PC-3 (cell line): Measurements from ENCODE around the gene ERI3. TPM values are rescaled to one million over a fixed set of nuclear protein-coding genes. Genes with fewer than 3 reads are reported as not detected.

Experiments
- ATAC-seq: fragments of 200-7000 bp; cut with Tn5 transposase; 2 replicates; pipeline ENCODE4 v1.9.1; 2020; ENCODE audit warnings: mild to moderate bottlenecking, moderate library complexity
- BruUV-seq: library from RNA; stranded (reverse); fragments of 400-500 nt; replicated peaks from 2 replicates; lab custom pipeline; 2021; lab: Mats Ljungman, UMichigan
- CTCF ChIA-PET: fragments of 300-600 bp; sonication (Branson Sonifier 250); formaldehyde crosslinking; loops from one replicate; lab custom pipeline; 2022; ENCODE audit warnings: antibody characterized with exemption; lab: Charles Lee
- POLR2A ChIA-PET: fragments of 300-600 bp; sonication (Branson Sonifier 250); formaldehyde crosslinking; loops from one replicate; lab custom pipeline; 2022; ENCODE audit warnings: antibody characterized with exemption; ENCODE audit not compliant: unreplicated experiment; lab: Charles Lee
- DNase-seq: peaks from one replicate; pipeline ENCODE4 v3.0.0-alpha.2; 2015
- H2AFZ ChIP-seq: fragments of 300-600 bp; sonication (generic); 2 replicates; pipeline ENCODE4 v1.6.0; 2016; ENCODE audit warnings: antibody characterized with exemption, low read length
- H3F3A ChIP-seq: fragments of 300-600 bp; sonication (generic); one replicate; pipeline ENCODE4 v1.6.0; 2017; ENCODE audit warnings: antibody characterized with exemption, low read length, control low read depth, mild to moderate bottlenecking; ENCODE audit not compliant: unreplicated experiment
- H3K27ac ChIP-seq: fragments of 300-600 bp; sonication (generic); 2 replicates; pipeline ENCODE4 v1.5.1; 2016; ENCODE audit warnings: mild to moderate bottlenecking, low read length
- H3K27me3 ChIP-seq: fragments of 300-600 bp; sonication (generic); 2 replicates; pipeline ENCODE4 v1.6.1; 2016; ENCODE audit warnings: low read length, mixed read lengths
- H3K36me3 ChIP-seq: fragments of 300-600 bp; sonication (generic); 2 replicates; pipeline ENCODE4 v1.6.1; 2016; ENCODE audit warnings: low read depth, mixed run types, low read length, mixed read lengths
- H3K4me1 ChIP-seq: fragments of 300-600 bp; sonication (generic); 2 replicates; pipeline ENCODE4 v1.5.1; 2016; ENCODE audit warnings: low read length; ENCODE audit not compliant: insufficient read depth
- H3K4me2 ChIP-seq: fragments of 300-600 bp; sonication (generic); 2 replicates; pipeline ENCODE4 v1.6.0; 2016; ENCODE audit warnings: low read length
- H3K4me3 ChIP-seq: fragments of 300-600 bp; sonication (generic); 2 replicates; pipeline ENCODE4 v1.5.1; 2016; ENCODE audit warnings: mild to moderate bottlenecking, low read length, mixed read lengths
- H3K79me2 ChIP-seq: fragments of 300-600 bp; sonication (generic); 2 replicates; pipeline ENCODE4 v1.6.1; 2017; ENCODE audit warnings: low read length, mixed read lengths
- H3K9ac ChIP-seq: fragments of 300-600 bp; sonication (generic); 2 replicates; pipeline ENCODE4 v1.6.0; 2016; ENCODE audit warnings: mild to moderate bottlenecking, low read length
- H3K9me2 ChIP-seq: fragments of 300-600 bp; sonication (generic); replicated peaks from 2 replicates; pipeline ENCODE4 v1.6.1; 2016; ENCODE audit warnings: mixed run types, low read length, mixed read lengths
- H3K9me3 ChIP-seq: fragments of 300-600 bp; sonication (generic); 2 replicates; pipeline ENCODE4 v1.6.1; 2016; ENCODE audit warnings: low read length, mixed read lengths
- H4K20me1 ChIP-seq: fragments of 300-600 bp; sonication (generic); 2 replicates; pipeline ENCODE4 v1.6.1; 2016; ENCODE audit warnings: low read length, mixed read lengths
- EZH2 ChIP-seq: fragments of 300-600 bp; sonication (generic); IDR thresholded peaks from one replicate; pipeline ENCODE4 v1.6.1; 2017; ENCODE audit warnings: antibody characterized with exemption, mild to moderate bottlenecking, low read length; ENCODE audit not compliant: unreplicated experiment
- EZH2phosphoT487 ChIP-seq: fragments of 300-600 bp; sonication (generic); IDR thresholded peaks from 2 replicates; pipeline ENCODE4 v1.6.1; 2018; ENCODE audit warnings: mild to moderate bottlenecking, antibody characterized with exemption, low read length, borderline replicate concordance
- intact Hi-C: fragments of 100-400 bp; cut with micrococcal nuclease; formaldehyde crosslinking; loops from 2 replicates; pipeline ENCODE4 v1.9.0; 2023
- total RNA-seq: library from RNA; depleted of rRNA; stranded (reverse); fragments of >200 nt; gene quantifications from 2 replicates; pipeline ENCODE4 v1.2.3, GENCODE V29; 2014
- TF ChIP-seq, protein P1 (sequence below): fragments of 300-600 bp; sonication (generic); conservative IDR thresholded peaks from 2 replicates; pipeline ENCODE4 v1.5.1; 2017; ENCODE audit warnings: antibody characterized with exemption, low read depth, mild to moderate bottlenecking, low read length

Gene ERI3
- total RNA-seq, 1 experiment from 2014 or later, result 138 TPM

DNA sequence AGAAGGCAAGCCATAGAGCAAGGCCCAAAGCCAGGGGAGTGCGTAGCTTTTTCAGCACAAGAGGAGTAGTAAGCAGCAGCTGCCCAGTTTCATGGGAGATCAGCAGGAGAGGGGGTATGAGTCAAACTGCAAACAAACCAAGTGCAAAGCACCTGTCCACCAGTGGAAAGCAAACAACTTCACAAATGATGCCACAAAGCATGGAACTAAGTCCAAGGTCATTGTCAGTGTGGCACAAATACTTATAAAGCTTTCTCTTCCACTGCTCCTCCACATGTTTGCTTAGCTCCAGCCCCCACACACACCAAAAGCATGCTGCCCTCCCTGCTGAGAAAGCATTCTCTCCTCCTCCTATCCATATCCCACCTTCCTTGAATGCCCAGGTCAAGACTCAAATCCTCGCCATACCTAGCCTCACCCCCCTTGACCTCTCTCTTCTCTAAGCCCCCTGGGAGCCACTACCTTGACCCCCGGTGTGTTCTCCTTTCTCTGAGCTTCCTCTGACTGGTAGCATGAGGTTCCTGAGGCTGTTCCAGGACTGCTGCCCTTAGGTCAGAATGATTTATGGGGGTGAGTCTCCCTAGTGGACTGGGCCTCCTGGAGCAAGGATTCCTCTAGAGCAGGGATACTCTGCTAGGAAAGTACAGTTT lies 71.4 kb downstream of the ERI3 start:
- H3K9me2 ChIP-seq, result no peaks in the 10 kb centered on the region
- H3K4me3 ChIP-seq, result no peak overlapping the region
- H2AFZ ChIP-seq, result no peak overlapping the region
- CTCF ChIA-PET, result interaction anchor here (0.6 kb wide), 1 partner anchor 81 kb away, joined by 3 read pairs; no protein-coding TSS in a partner anchor
- H3K4me2 ChIP-seq, result peak overlapping the region; percentile 47
- H3K79me2 ChIP-seq, result no peaks in the 10 kb centered on the region
- peaks cover 18% of the 10 kb centered on the region for H3K4me1 ChIP-seq
- no peaks in the 10 kb centered on the region for H3F3A ChIP-seq
- POLR2A ChIA-PET, result no interaction called here
- H3K9me3 ChIP-seq, result no peaks in the 10 kb centered on the region
- intact Hi-C loops, result loop anchor here (2.0 to 5.0 kb wide), 2 partner anchors 43 to 44 kb away; no protein-coding TSS in a partner anchor
- no peaks in the 10 kb centered on the region for H3K27me3 ChIP-seq
- H3K9ac ChIP-seq, result peak overlapping the region; percentile 31; the same call in 1 of the 2 replicates
- 0 out of 2 replicates have a peak, but pooled peaks cover 3% of the 10 kb centered on the region for H4K20me1 ChIP-seq
- BruUV-seq, result no TSS peak
- ATAC-seq (peak; percentile 98), DNase-seq (peak; percentile 78)
- peak overlapping the region; percentile 72 for H3K27ac ChIP-seq
- TF ChIP-seq, protein P1, sequence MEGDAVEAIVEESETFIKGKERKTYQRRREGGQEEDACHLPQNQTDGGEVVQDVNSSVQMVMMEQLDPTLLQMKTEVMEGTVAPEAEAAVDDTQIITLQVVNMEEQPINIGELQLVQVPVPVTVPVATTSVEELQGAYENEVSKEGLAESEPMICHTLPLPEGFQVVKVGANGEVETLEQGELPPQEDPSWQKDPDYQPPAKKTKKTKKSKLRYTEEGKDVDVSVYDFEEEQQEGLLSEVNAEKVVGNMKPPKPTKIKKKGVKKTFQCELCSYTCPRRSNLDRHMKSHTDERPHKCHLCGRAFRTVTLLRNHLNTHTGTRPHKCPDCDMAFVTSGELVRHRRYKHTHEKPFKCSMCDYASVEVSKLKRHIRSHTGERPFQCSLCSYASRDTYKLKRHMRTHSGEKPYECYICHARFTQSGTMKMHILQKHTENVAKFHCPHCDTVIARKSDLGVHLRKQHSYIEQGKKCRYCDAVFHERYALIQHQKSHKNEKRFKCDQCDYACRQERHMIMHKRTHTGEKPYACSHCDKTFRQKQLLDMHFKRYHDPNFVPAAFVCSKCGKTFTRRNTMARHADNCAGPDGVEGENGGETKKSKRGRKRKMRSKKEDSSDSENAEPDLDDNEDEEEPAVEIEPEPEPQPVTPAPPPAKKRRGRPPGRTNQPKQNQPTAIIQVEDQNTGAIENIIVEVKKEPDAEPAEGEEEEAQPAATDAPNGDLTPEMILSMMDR, result no peak
- TF ChIP-seq EZH2 (no peak), EZH2phosphoT487 (no peak)
- H3K36me3 ChIP-seq, result peaks cover 16% of the 10 kb centered on the region

DNA sequence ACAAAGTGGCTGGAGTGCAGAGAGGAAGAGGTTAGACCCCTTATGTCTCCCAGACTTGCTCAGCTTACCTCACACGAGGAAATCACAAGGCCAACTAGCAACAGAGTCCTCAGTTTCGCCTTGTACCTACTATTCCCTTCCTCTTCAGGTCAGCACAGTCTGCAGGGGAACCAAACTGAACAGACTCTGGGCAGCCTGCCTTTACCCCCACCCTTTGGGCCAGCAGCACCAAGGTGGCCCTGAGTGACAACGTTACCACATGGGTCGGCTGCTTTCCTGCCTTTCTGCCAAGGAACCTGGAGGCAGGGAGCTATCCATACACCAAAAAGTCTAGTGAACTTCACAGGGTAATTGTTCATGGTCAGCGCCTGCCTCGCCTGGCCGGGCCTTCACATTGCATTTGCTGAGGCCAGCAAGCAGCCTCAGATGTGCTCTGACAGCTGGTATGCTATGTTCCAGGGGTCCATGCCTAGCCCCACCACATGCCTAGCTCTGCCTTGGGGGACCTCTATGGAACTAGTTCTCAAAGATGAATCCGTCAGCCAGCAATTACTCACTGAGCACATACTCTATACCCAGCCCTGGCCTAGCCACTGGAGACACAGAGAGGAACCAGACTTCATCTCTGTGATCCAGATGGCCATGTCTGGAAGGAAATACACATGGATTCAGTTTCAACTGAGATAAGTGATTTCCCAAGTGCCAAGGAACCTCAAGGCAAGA lies 72.2 kb downstream of the ERI3 start:
- TF ChIP-seq EZH2phosphoT487 (no peak), EZH2 (no peak)
- TF ChIP-seq, protein P1, result no peak
- H3K79me2 ChIP-seq, result no peaks in the 10 kb centered on the region
- H3K36me3 ChIP-seq, result peaks cover 16% of the 10 kb centered on the region
- ATAC-seq, result no peak; the same call in 1 of the 2 replicates
- peaks cover 18% of the 10 kb centered on the region for H3K4me1 ChIP-seq
- DNase-seq, result no peak
- no peak overlapping the region for H2AFZ ChIP-seq
- no peaks in the 10 kb centered on the region for H3K9me3 ChIP-seq
- H3K9me2 ChIP-seq, result no peaks in the 10 kb centered on the region
- peak overlapping the region; percentile 47 for H3K4me2 ChIP-seq
- intact Hi-C loops, result loop anchor here (2.0 to 5.0 kb wide), 2 partner anchors 42 to 44 kb away; no protein-coding TSS in a partner anchor
- H3K4me3 ChIP-seq, result no peak overlapping the region
- 0 out of 2 replicates have a peak, but pooled peaks cover 3% of the 10 kb centered on the region for H4K20me1 ChIP-seq
- no peaks in the 10 kb centered on the region for H3K27me3 ChIP-seq
- BruUV-seq, result no TSS peak
- POLR2A ChIA-PET, result no interaction called here
- CTCF ChIA-PET, result no interaction called here
- H3K27ac ChIP-seq, result peak overlapping the region; percentile 72
- no peaks in the 10 kb centered on the region for H3F3A ChIP-seq
- peak overlapping the region; percentile 31; the same call in 1 of the 2 replicates for H3K9ac ChIP-seq
